ENCODE measurements around the gene PRPS1.
"Not testable (repeated sequence)": the region's sequence is repeated elsewhere in the genome, so short reads cannot be mapped to it uniquely, and the experiment has no call there.

PRPS1 gene

DNA sequence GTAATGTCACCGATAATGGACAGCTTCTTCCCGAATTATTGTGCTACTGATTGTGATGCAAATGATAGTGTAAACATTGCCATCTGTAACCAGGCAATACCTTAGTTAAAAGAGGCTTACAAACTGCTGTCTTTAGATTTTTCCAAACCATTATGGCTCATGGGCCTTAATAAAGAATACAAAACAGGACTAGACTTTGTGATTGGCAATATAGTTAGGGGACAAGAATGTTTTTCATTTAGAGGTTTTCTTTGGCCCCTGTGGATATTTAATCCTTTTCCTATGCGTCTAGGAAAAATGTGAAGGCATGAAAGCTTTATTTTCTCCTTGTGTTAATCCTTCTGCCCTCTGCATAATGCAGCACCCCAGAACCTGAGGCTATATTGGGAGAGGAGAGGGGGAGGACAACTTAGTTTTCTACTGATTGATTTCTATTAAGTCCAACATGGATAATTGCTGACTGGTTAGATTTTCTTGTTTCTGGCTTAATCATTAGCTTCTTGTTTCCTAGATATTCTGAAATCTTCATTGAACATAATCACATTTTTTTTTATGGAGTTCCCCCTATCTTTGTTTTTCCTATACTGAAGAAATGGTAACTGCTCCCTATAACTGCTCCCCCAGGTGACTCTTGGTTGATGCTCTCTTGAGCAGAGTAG, 1.9 kb downstream of the PRPS1 start:
- DNase-seq (ENCODE audit: low spot score), result no peak

DNA sequence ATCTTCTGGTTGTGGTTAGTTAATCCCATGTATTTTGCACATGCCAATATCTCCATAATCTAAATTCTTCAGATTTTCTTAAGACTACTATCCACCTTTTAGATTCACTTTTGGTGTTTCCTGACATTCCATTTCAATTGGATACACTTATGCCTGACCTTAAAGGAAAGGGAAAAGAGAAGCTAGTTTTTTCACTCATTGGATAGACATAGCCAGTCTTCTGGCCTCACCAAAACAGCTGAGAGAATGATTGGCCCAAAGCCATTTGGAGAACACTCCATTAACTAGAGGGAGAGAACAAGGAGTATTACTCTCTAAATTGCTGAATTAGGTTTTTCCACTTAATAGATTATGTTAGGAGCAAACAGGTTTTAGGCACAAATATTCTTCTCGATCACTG, 4.0 kb downstream of the PRPS1 start:
- no peak for DNase-seq (ENCODE audit: low spot score)

DNA sequence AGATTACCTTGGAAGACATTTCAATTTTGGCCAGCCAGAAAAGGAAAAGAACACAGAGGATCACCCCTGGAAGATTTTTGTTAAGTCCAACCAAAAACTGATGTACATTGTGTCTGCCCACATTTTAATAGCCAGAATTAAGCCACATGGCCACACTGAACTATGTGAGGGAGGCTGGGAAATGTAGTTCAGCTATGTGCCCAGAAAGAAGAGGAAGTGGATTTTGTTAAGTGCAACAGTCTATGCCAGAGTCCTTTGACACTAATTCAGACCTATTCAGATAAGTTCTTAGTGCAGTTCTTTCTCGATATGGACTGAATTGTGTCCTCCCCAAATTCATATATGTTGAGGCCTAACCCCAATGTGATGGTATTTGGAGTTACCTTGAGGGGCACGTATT, 18.4 kb downstream of the PRPS1 start:
- DNase-seq (ENCODE audit: low spot score), result peak; percentile 16

DNA sequence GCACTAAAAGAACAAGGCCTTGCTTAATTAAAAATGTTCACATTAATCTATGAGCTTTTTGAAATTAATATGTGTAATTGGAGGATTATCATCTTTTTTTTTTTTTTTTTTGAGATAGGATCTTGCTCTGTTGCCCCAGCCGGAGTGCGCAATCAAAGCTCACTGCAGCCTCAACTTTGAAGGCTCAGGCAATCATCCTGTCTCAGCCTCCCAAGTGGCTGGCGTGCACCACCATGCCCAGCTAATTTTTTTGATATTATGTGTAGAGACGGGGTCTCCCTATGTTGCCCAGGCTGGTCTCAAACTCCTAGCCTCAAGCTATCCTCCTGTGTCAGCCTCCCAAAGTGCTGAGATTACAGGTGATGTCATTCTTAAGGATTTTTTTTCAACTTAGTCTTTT, 20.0 kb downstream of the PRPS1 start:
- no peak for DNase-seq (ENCODE audit: low spot score)

DNA sequence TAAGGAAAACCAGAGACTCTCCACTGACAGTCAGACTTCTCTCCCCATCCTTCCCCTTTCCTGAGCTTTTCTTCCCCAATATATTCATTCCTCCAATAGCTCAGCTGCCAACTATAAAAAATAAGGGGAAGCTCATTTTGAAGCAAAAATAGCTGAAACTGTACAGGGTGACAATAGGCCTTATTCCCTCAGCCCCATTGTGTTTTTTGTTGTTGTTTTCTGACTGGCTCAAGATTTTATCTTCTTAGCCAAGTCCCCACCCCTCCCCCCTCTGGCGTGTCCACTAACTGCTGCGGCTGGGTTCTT, 26.2 kb downstream of the PRPS1 start:
- DNase-seq (ENCODE audit: low spot score), result no peak

DNA sequence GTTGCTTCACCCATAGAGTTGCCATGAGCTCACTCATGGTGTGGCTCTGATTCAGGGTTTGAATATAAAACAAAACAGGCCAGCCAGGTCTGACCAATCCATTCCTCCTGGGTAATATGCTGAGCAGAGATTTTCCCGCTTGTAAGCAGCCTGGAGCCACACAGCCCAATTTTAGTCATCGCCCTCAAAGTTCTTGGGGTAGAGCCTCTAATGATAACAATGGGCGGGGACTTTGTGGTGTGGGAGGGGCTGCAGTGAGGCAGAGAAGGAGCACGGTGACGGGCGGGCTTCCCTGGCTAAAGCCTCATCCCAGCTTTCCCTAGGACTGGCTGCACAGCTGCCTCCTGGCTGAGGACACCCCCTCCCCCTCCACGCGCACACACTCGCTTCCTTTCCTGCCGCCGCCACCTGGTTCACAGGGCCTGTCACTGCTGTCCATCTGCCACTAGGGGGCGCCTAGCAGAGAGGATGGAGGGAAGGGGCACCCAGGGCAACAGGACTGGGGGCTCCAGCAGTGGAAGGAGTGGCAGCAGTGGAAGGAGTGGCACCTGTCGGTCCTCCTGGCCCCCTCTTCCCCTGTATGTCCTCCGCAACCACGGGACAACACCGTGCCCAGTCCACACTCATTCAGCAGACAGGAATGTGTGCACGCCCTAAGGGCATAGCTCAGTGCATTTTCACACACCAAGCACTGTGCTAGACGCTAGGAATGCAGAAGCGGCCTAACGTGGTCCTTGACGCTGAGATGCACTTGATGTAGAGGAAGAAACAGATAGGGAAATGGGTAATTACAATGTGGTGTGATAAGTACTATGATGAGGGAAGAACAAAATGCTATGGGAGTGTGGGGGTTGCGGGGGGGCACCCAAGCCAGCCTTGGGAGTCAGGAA, 26.8 kb downstream of the PRPS1 start:
- peak; percentile 70 for DNase-seq (ENCODE audit: low spot score)

DNA sequence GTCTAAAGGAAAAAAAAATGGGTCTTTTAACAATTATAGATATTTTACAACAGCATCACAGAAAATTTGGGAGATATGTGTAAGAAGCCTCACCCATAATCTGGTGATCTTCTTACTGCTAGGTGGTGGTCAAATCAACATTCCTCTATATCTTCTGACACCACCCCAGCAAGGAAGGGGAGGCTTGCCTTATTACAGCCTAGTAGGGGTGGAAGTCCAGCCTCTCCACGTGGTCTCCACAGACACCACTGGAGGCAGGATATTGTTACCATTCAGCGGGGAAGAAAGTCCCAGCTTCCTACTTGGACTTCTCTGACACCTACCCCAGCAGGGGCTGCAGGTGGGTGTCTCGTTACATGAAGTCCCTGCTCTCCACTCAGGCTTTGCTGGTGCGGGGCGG, 28.7 kb downstream of the PRPS1 start:
- no peak for DNase-seq (ENCODE audit: low spot score)

DNA sequence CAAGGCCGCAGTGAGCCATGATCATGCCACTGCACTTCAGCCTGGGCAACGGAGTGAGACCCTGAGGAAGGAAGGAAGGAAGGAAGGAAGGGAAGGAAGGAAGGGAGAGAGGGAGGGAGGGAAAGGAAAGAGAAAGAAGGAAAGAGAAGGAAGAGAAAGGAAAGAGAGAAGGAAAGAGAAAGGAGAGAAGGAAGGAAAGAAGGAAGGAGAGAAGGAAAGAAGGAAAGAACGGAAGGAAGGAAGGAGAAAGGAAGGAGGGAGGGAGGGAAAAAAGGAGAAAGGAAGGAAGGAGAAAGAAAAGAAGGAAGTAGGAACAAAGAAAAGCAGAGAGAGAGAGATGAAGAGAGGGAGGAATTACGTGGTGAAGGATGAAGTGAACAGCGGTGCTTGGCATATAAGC, 30.4 kb downstream of the PRPS1 start:
- no peak for DNase-seq (ENCODE audit: low spot score)

DNA sequence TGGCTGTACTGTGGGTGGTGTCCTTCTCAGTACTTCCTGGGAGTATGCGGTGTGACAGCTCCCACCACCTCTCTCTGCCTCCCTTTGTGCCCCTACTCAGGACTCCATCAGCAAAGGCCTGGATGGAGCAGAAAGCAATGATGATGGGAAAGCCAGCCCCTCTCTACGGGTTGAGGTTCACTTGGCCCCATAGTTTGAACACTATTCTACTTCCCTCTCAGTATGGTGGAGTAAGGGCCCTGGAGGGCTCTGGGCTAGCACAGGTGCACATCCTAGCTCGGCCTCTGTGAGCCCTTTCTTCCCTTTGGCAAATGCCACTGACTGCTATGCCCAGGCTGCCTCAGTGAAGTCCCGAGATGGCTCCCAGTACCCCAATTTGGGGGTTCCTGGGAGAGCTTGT, 31.0 kb downstream of the PRPS1 start:
- no peak for DNase-seq (ENCODE audit: low spot score)

DNA sequence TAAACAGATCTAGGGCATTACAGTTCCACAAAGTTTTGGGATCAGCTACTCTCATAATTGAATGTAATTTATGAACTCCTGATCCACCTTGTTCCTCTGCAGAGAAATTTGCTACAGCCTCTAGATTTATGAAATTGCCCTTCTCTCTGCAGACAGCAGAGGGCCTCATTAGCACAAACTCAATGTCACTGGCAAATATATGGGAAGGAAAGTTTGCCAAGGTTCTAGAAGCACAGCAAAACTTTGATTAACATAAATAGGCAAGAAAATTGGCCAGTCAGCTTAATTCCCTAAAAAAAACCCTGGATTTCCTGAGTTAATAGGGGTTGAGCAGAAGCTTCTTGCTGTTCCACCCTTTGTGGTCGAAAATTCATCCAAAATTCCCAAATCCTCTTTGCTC, 31.5 kb downstream of the PRPS1 start:
- peak; percentile 58 for DNase-seq (ENCODE audit: low spot score)

DNA sequence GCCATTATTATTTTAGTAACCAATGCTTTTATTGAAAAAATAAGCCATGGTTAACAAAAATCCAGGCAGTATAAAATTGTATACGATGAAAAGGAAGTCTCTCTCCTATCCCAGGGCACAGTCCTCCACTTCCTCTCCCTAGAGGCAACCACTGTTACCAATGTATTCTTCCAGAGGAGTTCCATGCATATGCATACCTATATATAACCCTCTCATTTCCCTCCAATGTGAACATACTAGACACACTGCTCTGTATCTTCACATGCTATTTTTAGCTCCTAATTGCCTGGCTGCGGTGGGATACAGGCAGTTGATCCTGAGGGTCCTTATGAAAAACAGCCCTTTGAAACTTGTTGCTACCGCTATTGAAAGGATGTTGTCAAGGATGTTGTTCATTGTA, 33.8 kb downstream of the PRPS1 start:
- DNase-seq (ENCODE audit: low spot score), result no peak

DNA sequence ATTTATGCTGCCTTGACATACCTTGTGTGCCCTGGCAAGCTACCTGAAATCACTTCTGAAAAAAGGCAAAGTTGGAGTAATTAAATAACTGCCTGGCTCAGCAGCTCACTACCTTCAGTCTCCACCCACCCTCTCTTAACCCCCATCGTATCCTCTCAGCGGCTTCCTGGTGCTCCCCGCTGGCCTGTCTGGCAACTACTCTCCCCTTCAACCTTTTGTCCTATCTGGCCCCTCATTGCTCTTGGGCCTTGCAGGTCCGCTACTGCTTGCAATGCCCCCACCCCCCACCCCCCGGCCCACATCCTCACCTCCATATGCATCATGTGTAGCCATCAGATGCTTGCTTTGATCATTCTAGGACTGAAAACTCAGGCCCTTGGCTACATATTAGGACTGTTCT, 34.5 kb downstream of the PRPS1 start:
- no peak for DNase-seq (ENCODE audit: low spot score)

DNA sequence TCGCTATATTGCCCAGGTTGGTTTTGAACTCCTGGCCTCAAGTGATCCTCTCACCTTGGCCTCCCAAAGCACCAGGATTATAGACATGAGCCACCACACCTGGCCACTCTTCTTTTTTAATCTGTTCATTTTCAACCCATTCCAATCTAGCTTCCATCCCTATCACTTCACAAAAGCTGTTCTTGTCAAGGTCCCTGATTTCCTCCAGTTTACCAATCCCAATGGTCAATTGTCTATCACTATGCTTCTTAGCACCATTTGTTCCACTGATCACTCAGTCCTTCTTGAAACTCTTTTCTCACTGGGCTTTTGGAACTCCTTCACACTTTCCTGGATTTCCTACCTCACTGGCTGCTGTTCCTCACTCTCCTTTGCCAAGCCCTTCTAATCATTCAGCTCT, 38.6 kb downstream of the PRPS1 start:
- DNase-seq (ENCODE audit: low spot score), result no peak

DNA sequence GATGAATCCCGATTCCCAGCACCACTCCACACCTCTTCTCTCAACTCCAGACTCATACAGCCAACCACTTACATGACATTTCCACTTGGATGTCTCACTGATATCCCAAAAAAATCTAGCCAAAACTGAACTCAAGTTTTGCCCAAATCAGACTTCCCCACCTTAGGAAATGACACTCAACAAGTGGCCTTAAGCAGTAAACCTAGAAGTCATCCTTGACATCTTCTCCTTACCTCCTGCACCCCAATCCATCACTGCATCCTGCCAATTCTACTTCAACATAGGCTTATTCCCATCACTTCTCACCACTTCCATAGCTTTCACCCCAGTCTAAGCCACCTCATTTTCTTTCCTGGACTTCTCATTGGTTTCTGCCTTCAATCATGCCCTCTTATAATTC, 39.1 kb downstream of the PRPS1 start:
- no peak for DNase-seq (ENCODE audit: low spot score)

DNA sequence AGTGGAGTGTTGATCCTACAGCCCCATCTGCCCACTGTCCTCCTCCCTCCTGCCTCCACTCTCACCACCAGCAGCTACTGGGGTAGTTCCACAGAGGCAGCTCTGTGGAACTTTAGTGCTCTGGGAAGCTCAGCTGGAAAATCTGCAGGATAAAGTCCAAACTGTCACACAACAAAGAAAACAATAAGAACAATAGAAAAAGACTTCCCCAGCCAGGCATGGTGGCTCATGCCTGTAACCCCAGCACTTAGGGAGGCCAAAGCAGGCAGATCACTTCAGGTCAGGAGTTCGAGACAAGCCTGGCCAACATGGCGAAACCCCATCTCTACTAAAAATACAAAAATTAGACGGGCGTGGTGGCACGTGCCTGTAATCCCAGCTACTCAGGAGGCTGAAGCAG, 40.4 kb downstream of the PRPS1 start:
- not testable (repeated sequence) for DNase-seq (ENCODE audit: low spot score)

DNA sequence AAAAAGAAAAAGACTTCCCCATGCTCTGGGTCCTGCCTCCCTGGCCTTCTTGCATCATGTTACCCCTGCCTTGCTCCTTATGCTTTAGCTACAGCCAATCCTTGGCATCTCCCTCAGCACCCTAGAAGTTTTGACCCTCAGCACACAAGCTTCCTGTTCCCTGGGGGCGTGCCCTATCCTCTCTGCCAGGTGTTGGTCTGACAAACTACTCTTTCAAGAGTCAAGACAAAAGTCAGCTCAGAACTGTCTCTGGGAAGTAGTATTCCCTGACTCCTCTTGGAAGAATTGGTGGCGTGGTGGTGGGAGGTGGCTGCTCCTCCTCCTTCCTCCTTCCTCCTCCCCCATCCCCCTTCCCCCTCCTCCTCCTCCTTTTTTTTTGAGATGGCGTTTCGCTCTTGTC, 41.0 kb downstream of the PRPS1 start:
- no peak for DNase-seq (ENCODE audit: low spot score)

DNA sequence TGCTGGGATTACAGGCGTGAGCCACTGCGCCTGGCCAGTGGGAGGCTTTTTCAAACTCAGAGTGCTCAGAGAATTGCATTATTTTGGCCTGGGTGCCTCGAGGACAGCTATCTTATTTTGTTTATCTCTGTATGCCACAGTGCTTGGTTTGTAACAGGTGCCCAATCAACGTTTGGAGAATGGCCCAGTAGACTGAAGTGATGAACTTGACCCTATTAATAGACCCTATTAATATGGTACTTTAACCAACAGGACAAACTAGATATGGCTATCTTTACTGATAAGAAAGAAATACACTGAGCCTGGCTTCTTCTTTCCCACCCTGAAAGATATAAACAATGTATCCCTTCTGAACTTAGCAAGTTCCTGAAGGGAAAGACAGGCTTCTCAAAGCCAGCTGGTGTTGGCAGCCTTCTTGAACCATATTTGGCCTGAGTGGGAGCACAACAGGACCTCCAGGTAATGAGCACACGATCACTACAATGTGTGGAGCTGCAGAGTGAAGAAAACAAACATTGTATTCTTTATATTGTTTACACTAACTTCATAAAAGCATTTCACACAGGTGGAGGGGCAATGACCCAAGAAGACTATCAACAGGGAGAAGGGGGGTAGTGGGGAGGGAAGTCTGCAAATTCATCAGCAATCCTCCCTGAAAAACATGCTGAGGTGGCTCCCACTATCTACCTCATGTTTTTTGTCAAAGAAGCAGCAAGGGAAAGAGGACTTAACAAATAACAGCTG, 41.7 kb downstream of the PRPS1 start:
- no peak for DNase-seq (ENCODE audit: low spot score)

DNA sequence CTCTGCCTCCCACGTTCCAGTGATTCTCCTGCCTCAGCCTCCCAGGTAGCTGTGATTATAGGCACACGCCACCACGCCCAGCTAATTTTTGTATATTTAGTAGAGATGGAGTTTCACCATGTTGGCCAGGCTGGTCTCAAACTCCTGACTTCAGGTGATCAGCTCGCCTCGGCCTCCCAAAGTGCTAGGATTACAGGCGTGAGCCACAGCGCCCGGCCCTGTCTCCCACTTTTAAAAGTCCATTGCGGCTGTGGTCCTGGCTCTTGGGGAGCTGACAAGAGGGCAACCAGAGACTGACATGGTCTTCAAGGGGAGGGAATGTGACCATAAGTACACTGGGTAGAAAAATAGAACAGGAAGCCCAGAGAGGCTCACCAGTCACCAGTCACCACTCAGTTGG, 42.9 kb downstream of the PRPS1 start:
- not testable (repeated sequence) for DNase-seq (ENCODE audit: low spot score)

DNA sequence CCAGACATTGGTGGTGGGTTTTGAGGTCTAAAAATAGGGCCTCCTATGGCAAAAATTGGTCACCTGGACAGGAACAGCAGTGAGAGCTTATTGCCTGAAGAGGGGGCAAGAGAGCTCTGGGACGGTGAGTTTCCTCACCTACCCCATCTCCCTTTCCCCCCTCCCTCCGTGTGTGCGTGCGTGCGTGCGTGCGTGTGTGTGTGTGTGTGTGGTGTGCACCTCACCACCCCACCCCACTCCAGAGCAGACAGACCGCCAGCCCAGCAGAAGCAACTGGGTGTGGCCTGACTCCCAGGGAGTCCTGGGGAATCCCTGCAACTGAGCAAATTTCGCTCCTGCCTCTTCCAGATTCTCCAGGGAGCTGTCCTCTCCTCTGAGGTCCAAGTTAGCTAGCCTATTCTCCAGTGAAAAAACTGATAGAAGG, 44.7 kb downstream of the PRPS1 start:
- peak; percentile 84 for DNase-seq (ENCODE audit: low spot score)

DNA sequence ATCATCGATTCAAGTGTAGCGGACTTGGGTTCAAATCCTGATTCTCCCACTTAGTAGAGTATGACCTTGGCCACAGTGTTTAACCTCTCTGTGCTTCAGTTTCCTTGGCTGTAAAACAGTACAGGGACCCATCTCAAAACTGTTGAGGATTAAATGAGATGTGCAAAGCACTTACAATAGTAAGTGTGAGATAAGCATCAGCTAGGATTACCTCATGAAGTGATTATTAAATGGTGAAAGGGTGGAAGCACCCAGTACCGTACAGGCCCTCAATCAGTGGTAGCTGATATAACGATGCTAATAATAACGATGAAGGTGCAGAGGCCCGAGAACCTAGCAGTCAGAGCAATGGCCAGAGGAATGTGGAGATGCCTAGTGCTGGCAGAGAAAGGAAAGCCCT, 45.1 kb downstream of the PRPS1 start:
- no peak for DNase-seq (ENCODE audit: low spot score)

DNA sequence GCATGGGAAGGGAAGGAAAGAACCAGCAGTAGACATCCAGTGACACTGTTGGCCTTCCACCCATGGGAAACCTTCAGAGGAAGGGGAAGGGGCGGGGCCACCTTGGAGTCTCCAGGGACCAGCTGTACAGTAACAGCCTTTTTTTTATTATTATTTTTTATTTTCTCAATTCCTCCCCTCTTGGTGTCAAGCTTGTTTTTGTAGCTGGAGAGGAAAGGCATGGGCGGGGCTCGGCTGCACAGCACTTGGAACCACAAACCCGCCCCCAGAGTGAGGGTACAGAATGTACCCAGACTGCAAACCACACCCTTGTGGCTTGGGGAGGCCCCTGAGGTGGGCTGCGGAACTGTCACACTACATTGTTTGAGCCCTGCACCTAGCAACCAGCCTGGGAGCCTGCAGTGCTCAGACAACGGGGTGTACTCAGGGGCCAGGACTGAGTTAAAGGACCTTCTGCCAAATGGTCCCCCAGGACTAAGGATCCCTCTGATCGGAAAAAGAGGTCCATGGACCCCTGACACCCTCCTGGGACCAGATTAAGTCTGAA, 45.7 kb downstream of the PRPS1 start:
- peak; percentile 92 for DNase-seq (ENCODE audit: low spot score)

DNA sequence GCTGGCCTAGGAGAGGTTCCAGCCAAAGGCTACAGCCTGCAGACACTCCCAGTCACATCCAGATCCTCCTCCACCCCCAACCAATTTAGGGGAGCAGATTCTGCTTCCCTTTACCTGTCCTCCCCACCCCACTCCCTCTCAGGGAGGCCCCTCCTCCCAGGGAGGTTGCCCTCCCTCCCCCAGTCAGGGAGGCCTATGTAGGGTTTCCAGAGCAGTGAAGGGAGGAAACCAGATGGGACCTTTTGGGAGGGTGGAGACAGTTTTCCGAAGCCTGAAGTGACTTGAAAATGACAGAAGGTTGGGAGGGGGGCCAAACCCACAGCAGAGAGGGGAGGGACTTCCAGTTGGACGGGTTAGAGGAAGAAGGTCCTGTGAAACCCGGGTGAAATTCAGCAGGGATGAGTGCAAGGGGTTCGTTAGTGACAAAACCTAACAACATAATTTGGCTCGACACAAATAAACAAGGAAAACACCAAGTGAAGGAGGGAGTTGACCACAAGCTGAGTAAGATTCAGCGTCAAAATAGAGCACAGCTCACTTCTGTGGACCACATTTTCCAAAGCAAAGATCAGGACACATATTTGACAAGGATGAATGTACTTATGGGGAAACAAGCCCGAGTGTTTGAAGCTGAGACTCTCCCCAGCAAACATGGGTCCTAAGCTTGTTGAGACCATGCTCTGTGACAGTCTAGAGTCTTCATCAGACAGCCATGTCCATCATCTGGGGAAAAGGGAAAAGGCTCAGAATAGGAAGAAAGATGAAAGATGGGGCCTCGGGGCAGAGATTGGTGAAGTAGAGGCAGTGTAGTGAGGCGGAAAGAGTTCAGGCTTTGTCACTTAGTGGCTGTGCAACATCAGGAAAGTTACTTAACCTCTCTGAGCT, 46.4 kb downstream of the PRPS1 start:
- peak; percentile 57 for DNase-seq (ENCODE audit: low spot score)
